Measurements from ENCODE around the gene SELENOV.

GRCh38 chr19:39518458-39518857, 3.5 kb downstream of the SELENOV start:
- no peak for TF ChIP-seq ZFX (IDR thresholded peaks at IDR 0.05)
- TF ChIP-seq CTCF (conservative IDR thresholded peaks at IDR 0.05) = no peak

Data from C4-2B (cell line).